ENCODE measurements around the gene IRF6.

GRCh38 chr1:209837671-209838070 lies 31.7 kb upstream of the IRF6 start:
- TF ChIP-seq EZH2 (IDR thresholded peaks at IDR 0.05; ENCODE audit: low read length, unreplicated experiment): no peak
- TF ChIP-seq CTCF (conservative IDR thresholded peaks at IDR 0.05; ENCODE audit: low read depth, low read length): no peak

All from PC-3 (cell line).